GM21381 (cell line): Measurements from ENCODE around the gene PNLIP.

Experiments used
- ATAC-seq: cut with Tn5 transposase; IDR thresholded peaks from one replicate; pipeline ENCODE4 v1.9.1; 2021; ENCODE audit warnings: mild to moderate bottlenecking, moderate library complexity; ENCODE audit not compliant: unreplicated experiment

PNLIP gene

GRCh38 chr10:116545756-116546155 is at the start of gene PNLIP:
Gene PNLIP, plus strand, starts transcription at chr10:116545931. Its CDS starts 162 bp downstream, at chr10:116546093.
- no peak for ATAC-seq

- ATAC-seq = no peak
These were observed 40.9 kb upstream of the PNLIP start for GRCh38 chr10:116504786-116505185.

DNA sequence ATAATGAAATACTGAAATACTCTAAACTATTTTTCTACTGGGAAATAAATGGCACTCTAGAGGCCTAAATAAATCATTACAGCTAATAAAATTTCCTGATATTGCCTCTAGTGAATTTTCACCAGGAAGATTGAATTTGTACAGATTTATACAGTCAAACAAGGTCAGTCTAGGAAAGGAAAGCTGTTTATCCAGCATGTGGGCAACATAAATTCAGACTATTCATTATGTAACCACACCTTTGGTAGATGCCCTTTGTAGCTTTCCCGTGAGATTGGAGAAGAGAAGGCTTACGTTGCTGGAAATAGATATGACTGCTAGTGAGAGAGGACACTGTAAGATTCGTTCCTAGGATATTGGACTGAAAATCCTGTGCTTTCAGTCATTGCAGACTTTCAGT is 35.2 kb upstream of the PNLIP start:
- ATAC-seq = no peak

GRCh38 chr10:116511365-116511764 is 34.4 kb upstream of the PNLIP start:
- ATAC-seq = no peak

- peak; percentile 71 for ATAC-seq
These were observed 24.1 kb upstream of the PNLIP start for GRCh38 chr10:116521424-116522290.

DNA sequence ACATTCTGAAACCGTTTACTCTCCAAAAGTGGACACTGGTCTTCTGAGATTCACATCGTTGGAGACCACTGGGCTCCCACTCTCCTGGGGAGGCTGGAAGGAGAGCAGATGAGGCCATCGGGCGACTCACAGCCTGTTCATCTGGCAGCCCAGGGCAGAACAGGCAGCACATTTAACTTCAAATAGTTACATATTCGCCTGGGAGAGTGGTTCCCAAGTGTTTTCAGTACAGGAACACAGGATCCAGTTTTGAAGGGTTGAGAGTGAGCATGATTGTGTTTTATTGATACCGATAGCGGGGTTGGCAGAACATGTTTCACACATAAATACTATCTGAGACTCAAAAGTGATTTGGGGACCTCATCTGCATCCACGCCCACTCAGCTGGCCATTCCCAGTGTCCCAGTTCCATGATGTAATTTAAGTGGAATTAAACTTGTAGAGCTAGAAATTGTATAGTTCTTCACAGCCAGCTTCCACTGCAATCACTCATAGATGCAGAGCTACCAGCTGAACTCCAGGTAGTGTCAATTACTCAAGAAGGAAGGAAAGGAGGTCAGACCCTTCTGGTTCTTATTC is 22.8 kb upstream of the PNLIP start:
- ATAC-seq = no peak

DNA sequence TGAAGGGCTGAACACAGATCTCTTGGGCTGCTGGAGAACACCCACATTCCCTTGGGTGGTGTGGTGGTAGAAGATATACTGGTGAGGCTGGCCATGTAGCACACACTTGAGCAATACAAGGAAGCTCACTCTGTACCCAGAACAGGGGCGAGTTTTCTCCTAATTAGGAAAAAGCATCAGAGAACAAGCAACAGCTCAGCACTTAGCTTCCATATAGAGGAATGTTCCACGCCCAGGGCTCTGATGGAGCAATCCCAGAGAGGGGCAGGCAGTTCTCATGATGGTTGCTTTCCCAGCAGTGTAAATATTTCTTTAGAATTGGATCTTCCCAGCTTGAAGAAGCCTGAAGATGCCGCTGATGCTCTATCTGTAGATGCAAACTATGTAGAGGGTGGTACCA is 21.0 kb upstream of the PNLIP start:
- no peak for ATAC-seq

- no peak for ATAC-seq
These were observed 19.5 kb upstream of the PNLIP start for GRCh38 chr10:116526219-116526618.

GRCh38 chr10:116536810-116537209 is 8.9 kb upstream of the PNLIP start:
- no peak for ATAC-seq

- ATAC-seq = no peak
These were observed 7.3 kb upstream of the PNLIP start for GRCh38 chr10:116538456-116538855.

- ATAC-seq = no peak
These were observed 6.7 kb upstream of the PNLIP start for GRCh38 chr10:116538992-116539391.

GRCh38 chr10:116540814-116541213 is 4.9 kb upstream of the PNLIP start:
- no peak for ATAC-seq

DNA sequence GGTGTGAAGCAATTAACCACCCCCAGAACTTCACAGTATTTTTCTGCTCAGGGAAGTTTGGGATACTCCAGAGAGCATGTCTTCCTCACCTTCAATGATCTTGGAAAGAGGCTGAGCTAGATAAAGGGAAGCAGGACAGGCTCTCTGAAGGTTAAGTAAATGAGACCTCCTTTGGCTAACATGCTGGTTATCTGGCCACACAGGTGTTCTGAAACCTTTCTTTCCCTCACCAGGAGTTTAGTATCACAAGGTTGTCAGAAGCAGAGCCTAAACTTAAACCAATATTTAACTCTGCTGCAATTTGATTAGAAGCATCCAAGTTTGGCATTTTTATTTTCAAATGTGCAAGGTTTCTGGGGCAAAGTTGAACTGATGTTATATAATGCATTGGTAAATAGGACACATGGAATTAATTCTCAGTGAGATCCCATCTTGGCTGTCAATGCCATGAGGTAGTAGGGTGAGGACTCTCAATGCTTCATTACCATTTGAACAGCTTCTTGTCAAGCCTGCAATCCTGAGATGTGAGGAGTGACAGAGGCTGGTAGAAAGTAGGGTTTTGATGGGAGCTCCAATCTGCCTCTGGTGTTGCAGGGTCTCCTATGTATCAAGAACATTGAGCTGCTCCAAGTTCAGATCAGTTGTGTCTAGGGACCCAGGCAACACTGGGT is 3.6 kb upstream of the PNLIP start:
- no peak for ATAC-seq

- no peak for ATAC-seq
These were observed 609 bp upstream of the PNLIP start for GRCh38 chr10:116545122-116545521.

GRCh38 chr10:116548301-116548700 is 2.6 kb downstream of the PNLIP start:
- no peak for ATAC-seq

GRCh38 chr10:116553378-116553980 is 7.7 kb downstream of the PNLIP start:
- ATAC-seq = no peak

DNA sequence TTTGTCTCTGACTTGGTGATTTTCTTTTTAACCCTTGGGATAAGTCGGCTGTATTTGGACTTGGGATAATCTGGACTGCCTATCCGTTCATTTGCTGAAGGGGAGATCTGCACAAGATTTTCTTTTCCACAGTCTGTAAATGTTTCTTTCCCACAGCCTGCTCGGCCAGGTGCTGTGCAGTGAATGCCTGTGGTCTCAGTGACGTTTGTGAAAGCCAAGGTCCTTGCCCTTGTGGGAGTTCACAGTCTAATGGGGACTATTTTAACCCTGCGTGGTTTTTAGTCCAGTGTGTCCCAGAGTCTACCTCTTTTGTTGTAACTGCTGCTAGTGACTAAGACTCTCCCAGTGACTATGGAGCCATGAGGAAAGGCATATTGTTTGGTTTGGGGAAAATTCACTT is 8.9 kb downstream of the PNLIP start:
- no peak for ATAC-seq

DNA sequence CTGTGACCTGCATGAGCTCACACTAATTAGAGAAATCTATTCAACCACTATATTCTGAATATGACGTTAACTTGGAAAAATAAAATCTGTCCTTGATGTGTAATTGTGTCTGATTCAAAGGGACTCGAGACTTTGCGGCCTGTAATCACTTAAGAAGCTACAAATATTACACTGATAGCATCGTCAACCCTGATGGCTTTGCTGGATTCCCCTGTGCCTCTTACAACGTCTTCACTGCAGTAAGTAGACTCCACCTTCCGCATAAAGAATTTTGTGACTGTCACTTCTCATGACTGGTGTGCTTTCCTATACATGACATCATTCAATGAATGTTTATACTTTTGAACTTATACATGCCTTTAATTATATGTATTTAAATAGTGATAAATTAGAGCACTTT is 10.1 kb downstream of the PNLIP start:
- no peak for ATAC-seq

DNA sequence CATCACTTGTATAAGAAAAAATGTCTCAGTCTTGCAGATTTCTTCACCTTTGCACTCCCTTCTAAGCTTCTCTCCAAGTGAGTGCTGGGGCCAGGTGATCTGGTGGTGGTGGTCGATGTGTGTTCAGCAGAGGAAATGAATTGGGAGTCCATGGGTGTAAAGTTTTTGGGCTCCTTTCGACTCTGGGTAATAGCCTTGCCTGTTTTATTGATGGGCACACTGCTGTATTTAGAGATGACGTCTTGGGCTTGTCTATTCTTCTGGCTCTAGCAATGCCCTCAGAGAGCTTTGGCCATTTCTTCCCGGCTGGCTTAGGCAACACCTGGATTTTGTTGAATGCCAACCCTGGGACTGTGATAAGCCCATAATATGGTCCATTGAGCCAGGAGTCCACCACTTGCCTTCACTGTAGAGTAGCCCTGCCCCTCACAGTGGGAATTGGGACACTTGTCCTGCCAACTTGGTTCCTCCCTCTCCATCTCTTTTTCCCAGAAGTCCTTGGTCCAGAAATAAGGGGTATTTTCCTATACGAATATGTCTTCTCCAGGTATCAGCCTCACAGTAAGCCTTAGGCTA is 11.7 kb downstream of the PNLIP start:
- ATAC-seq = no peak

DNA sequence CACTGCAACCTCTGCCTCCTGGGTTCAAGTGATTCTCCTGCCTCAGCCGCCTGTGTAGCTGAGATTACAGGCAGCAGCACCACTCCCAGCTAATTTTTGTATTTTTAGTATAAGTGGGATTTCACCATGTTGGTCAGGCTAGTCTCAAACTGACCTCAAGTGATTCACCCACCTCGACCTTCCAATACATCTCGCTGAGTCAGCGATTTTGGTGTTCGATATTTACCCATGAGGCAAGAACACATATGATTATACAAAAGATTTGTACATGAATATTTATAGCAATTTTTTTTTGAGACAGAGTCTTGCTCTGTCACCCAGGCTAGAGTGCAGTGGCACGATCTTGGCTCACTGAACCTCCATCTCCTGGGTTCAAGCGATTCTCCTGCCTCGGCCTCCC is 19.8 kb downstream of the PNLIP start:
- ATAC-seq = no peak

GRCh38 chr10:116566932-116567331 is 21.2 kb downstream of the PNLIP start:
- ATAC-seq = no peak
